Large intestine (tissue), 1 donor: Measurements from ENCODE around the gene OR5AN1. TPM values are rescaled to one million over a fixed set of nuclear protein-coding genes. Genes with fewer than 3 reads are reported as not detected.

Experiments
- polyA plus RNA-seq: library from polyadenylated mRNA; unstranded; fragments of 120-200 nt; gene quantifications from one replicate; pipeline ENCODE4 v1.2.1, GENCODE V29; 2013

Gene OR5AN1
- polyA plus RNA-seq, 1 donor: not detected

Other genes with a start within 250 kb of the OR5AN1 start
- gene FAM111A, start 216.0 kb upstream of the OR5AN1 start, polyA plus RNA-seq: 84.1 TPM
- gene DTX4, start 186.8 kb upstream of the OR5AN1 start, polyA plus RNA-seq: 43.9 TPM
- 40.7 TPM for gene MPEG1, start 146.0 kb upstream of the OR5AN1 start, polyA plus RNA-seq
- not detected for gene OR5A2, start 67.5 kb downstream of the OR5AN1 start, polyA plus RNA-seq
- under 0.01 TPM for gene OR5A1, start 77.6 kb downstream of the OR5AN1 start, polyA plus RNA-seq
- gene OR4D6, start 98.1 kb downstream of the OR5AN1 start, polyA plus RNA-seq: not detected
- not detected for gene OR4D10, start 114.4 kb downstream of the OR5AN1 start, polyA plus RNA-seq
- not detected for gene OR4D11, start 144.7 kb downstream of the OR5AN1 start, polyA plus RNA-seq
- gene OR4D9, start 152.6 kb downstream of the OR5AN1 start, polyA plus RNA-seq: not detected